MM.1S (cell line): ENCODE data around the gene FAM219B.

Source experiments
- DNase-seq: peaks from one replicate; pipeline ENCODE4 v3.0.0-alpha.2; 2015
- H2AFZ ChIP-seq: fragments of 300-600 bp; sonication (generic); 2 replicates; pipeline ENCODE4 v1.6.0; 2016; ENCODE audit warnings: antibody characterized with exemption, low read length
- H3F3A ChIP-seq: fragments of 300-600 bp; sonication (generic); 2 replicates; pipeline ENCODE4 v1.6.1; 2016; ENCODE audit warnings: mild to moderate bottlenecking, antibody characterized with exemption, low read length, moderate library complexity, mixed read lengths; ENCODE audit not compliant: insufficient read depth
- H3K27ac ChIP-seq: fragments of 300-600 bp; sonication (generic); 2 replicates; pipeline ENCODE4 v1.5.1; 2016; ENCODE audit warnings: mild to moderate bottlenecking, low read length
- H3K27me3 ChIP-seq: fragments of 300-600 bp; sonication (generic); replicated peaks from 2 replicates; pipeline ENCODE4 v1.6.0; 2016; ENCODE audit warnings: low read length; ENCODE audit not compliant: insufficient read depth
- H3K36me3 ChIP-seq: fragments of 300-600 bp; sonication (generic); replicated peaks from 2 replicates; pipeline ENCODE4 v1.6.1; 2016; ENCODE audit warnings: mild to moderate bottlenecking, low read length, mixed read lengths; ENCODE audit not compliant: insufficient read depth
- H3K4me1 ChIP-seq: fragments of 300-600 bp; sonication (generic); 2 replicates; pipeline ENCODE4 v1.6.1; 2016; ENCODE audit warnings: low read length, mixed read lengths
- H3K4me2 ChIP-seq: fragments of 300-600 bp; sonication (generic); 2 replicates; pipeline ENCODE4 v1.6.0; 2016; ENCODE audit warnings: low read depth, low read length
- H3K4me3 ChIP-seq: fragments of 300-600 bp; sonication (generic); 2 replicates; pipeline ENCODE4 v1.5.1; 2016; ENCODE audit warnings: low read length, mixed read lengths
- H3K79me2 ChIP-seq: fragments of 300-600 bp; sonication (generic); 2 replicates; pipeline ENCODE4 v1.6.1; 2016; ENCODE audit warnings: mixed run types, low read length, mixed read lengths
- H3K9ac ChIP-seq: fragments of 300-600 bp; sonication (generic); 2 replicates; pipeline ENCODE4 v1.6.1; 2016; ENCODE audit warnings: low read length, mixed read lengths
- H3K9me2 ChIP-seq: fragments of 300-600 bp; sonication (generic); replicated peaks from 2 replicates; pipeline ENCODE4 v1.6.1; 2016; ENCODE audit warnings: mild to moderate bottlenecking, low read length, mixed read lengths; ENCODE audit not compliant: insufficient read depth
- H3K9me3 ChIP-seq: fragments of 300-600 bp; sonication (generic); replicated peaks from 2 replicates; pipeline ENCODE4 v1.6.1; 2016; ENCODE audit warnings: mild to moderate bottlenecking, low read length, mixed read lengths; ENCODE audit not compliant: insufficient read depth
- H4K20me1 ChIP-seq: fragments of 300-600 bp; sonication (generic); 2 replicates; pipeline ENCODE4 v1.6.1; 2016; ENCODE audit warnings: mild to moderate bottlenecking, low read length, moderate library complexity, mixed read lengths; ENCODE audit not compliant: insufficient read depth
- EZH2 ChIP-seq: fragments of 300-600 bp; sonication (generic); optimal IDR thresholded peaks from 2 replicates; pipeline ENCODE3; 2017; ENCODE audit warnings: low read depth, mild to moderate bottlenecking, antibody characterized with exemption, low read length, mixed read lengths
- EZH2phosphoT487 ChIP-seq: fragments of 300-600 bp; sonication (generic); IDR thresholded peaks from 2 replicates; pipeline ENCODE4 v1.6.1; 2018; ENCODE audit warnings: antibody characterized with exemption, low read length
- TF ChIP-seq, protein P1 (sequence below): fragments of 300-600 bp; sonication (generic); IDR thresholded peaks from 2 replicates; pipeline ENCODE4 v1.5.1; 2016; ENCODE audit warnings: antibody characterized with exemption, low read length, mixed read lengths

FAM219B gene

DNA sequence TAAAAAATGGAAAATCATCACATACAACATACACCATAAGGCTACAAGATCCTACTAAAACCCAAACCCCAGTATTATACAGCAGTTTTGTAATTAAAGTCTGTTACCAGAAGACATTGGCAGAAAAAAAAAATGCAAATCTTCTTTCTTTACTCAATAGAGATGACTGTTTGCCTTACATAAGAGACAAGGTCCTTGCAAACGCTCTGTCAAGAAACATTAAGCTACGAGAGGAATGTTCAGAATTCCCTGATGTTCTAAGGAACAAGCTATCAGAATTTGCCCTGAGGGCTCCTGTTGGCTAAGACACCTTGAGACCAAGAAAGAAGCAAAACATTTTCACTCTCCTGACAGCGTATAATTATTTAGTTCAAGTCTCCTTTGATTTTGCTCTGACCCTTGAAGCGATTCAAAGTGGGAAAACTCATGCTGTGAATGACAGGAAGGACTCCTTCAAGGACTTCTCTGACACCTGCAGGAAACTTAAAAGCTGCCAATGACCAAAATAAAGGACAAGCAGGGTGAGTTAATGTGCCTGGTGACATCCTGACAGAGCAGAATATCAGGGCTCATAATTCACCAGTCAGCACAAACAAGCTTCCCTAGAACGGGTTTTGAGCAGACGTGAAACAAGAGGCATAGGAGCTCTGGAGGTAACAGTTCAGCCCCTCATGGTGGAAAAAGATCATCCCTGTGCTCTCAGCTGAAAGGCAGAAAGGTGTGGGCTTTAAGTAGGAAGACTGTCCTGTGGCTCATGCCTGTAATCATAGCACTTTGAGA lies 36.0 kb downstream of the FAM219B start:
- no peaks in the 10 kb centered on the region for H3K9me3 ChIP-seq
- H3K79me2 ChIP-seq = peaks cover 72% of the 10 kb centered on the region
- DNase-seq = no peak
- H4K20me1 ChIP-seq = 0 out of 2 replicates have a peak, but pooled peaks cover 6% of the 10 kb centered on the region
- peak overlapping the region; percentile 7; the same call in 1 of the 2 replicates for H3K9ac ChIP-seq
- no peak overlapping the region for H3K4me3 ChIP-seq
- H3K4me1 ChIP-seq = peaks cover 25% of the 10 kb centered on the region
- H3K4me2 ChIP-seq = peak overlapping the region; percentile 42; the same call in 1 of the 2 replicates
- no peaks in the 10 kb centered on the region for H3K27me3 ChIP-seq
- TF ChIP-seq, protein P1, sequence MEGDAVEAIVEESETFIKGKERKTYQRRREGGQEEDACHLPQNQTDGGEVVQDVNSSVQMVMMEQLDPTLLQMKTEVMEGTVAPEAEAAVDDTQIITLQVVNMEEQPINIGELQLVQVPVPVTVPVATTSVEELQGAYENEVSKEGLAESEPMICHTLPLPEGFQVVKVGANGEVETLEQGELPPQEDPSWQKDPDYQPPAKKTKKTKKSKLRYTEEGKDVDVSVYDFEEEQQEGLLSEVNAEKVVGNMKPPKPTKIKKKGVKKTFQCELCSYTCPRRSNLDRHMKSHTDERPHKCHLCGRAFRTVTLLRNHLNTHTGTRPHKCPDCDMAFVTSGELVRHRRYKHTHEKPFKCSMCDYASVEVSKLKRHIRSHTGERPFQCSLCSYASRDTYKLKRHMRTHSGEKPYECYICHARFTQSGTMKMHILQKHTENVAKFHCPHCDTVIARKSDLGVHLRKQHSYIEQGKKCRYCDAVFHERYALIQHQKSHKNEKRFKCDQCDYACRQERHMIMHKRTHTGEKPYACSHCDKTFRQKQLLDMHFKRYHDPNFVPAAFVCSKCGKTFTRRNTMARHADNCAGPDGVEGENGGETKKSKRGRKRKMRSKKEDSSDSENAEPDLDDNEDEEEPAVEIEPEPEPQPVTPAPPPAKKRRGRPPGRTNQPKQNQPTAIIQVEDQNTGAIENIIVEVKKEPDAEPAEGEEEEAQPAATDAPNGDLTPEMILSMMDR = no peak
- TF ChIP-seq EZH2 (no peak), EZH2phosphoT487 (no peak)
- 0 out of 2 replicates have a peak, but pooled peaks cover 4% of the 10 kb centered on the region for H3K36me3 ChIP-seq
- no peak overlapping the region for H2AFZ ChIP-seq
- H3K27ac ChIP-seq = peak overlapping the region; percentile 38
- no peaks in the 10 kb centered on the region for H3K9me2 ChIP-seq
- peaks cover 15% of the 10 kb centered on the region for H3F3A ChIP-seq

GRCh38 chr15:74869726-74870407 lies 36.8 kb downstream of the FAM219B start:
- Histone ChIP-seq H2AFZ (no peak overlapping the region), H3K79me2 (peaks cover 77% of the 10 kb centered on the region), H3K4me1 (peaks cover 25% of the 10 kb centered on the region), H3K4me2 (peak overlapping the region; percentile 42; the same call in 1 of the 2 replicates), H3K9me2 (no peaks in the 10 kb centered on the region), H3K27me3 (no peaks in the 10 kb centered on the region), H3K4me3 (no peak overlapping the region), H3K9ac (no peak overlapping the region; the same call in 1 of the 2 replicates), H3K9me3 (no peaks in the 10 kb centered on the region), H3K36me3 (0 out of 2 replicates have a peak, but pooled peaks cover 4% of the 10 kb centered on the region), H3K27ac (peak overlapping the region; percentile 38), H3F3A (peaks cover 15% of the 10 kb centered on the region), H4K20me1 (0 out of 2 replicates have a peak, but pooled peaks cover 6% of the 10 kb centered on the region)
- DNase-seq = peak; percentile 30
- no peak for TF ChIP-seq EZH2phosphoT487
- TF ChIP-seq, protein P1 = no peak
- no peak for TF ChIP-seq EZH2

- Histone ChIP-seq H3K9me3 (no peaks in the 10 kb centered on the region), H3K27ac (peak overlapping the region; percentile 38; the same call in 1 of the 2 replicates), H3F3A (peaks cover 15% of the 10 kb centered on the region), H3K9me2 (no peaks in the 10 kb centered on the region), H3K79me2 (peaks cover 82% of the 10 kb centered on the region), H4K20me1 (0 out of 2 replicates have a peak, but pooled peaks cover 6% of the 10 kb centered on the region), H3K9ac (no peak overlapping the region), H3K4me3 (no peak overlapping the region), H3K36me3 (0 out of 2 replicates have a peak, but pooled peaks cover 4% of the 10 kb centered on the region), H3K4me1 (peaks cover 25% of the 10 kb centered on the region), H3K27me3 (no peaks in the 10 kb centered on the region), H2AFZ (no peak overlapping the region), H3K4me2 (no peak overlapping the region)
- TF ChIP-seq, protein P1 = no peak
- TF ChIP-seq EZH2 = no peak
- no peak for TF ChIP-seq EZH2phosphoT487
- no peak for DNase-seq
Observed at GRCh38 chr15:74869372-74869725, 37.3 kb downstream of the FAM219B start.
